HG02642 (cell line): ENCODE measurements around the gene RYK.

Source experiments
- ATAC-seq: cut with Tn5 transposase; IDR thresholded peaks from one replicate; pipeline ENCODE4 v1.9.1; 2021; ENCODE audit warnings: mild to moderate bottlenecking; ENCODE audit not compliant: unreplicated experiment, poor library complexity

RYK gene

GRCh38 chr3:134161898-134162615, 88.6 kb downstream of the RYK start:
- ATAC-seq: no peak

GRCh38 chr3:134155446-134155845, 95.2 kb downstream of the RYK start:
- ATAC-seq: no peak

- no peak for ATAC-seq
These were observed 96.9 kb downstream of the RYK start for GRCh38 chr3:134153761-134154160.

- no peak for ATAC-seq
These were observed 100.2 kb downstream of the RYK start for GRCh38 chr3:134150476-134150875.

GRCh38 chr3:134149286-134149685, 101.4 kb downstream of the RYK start:
- ATAC-seq: no peak

- no peak for ATAC-seq
These were observed 102.1 kb downstream of the RYK start for GRCh38 chr3:134148534-134148933.

GRCh38 chr3:134147411-134147810, 103.2 kb downstream of the RYK start:
- no peak for ATAC-seq

GRCh38 chr3:134146666-134147065, 104.0 kb downstream of the RYK start:
- ATAC-seq: no peak

- ATAC-seq: no peak
These were observed 105.5 kb downstream of the RYK start for GRCh38 chr3:134145183-134145582.

- ATAC-seq: no peak
These were observed 106.0 kb downstream of the RYK start for GRCh38 chr3:134144694-134145093.

GRCh38 chr3:134143828-134144401, 106.7 kb downstream of the RYK start:
- no peak for ATAC-seq

GRCh38 chr3:134136604-134137003, 114.1 kb downstream of the RYK start:
- no peak for ATAC-seq

- ATAC-seq: no peak
These were observed 115.8 kb downstream of the RYK start for GRCh38 chr3:134134698-134135415.

GRCh38 chr3:134134240-134134639, 116.4 kb downstream of the RYK start:
- ATAC-seq: no peak

GRCh38 chr3:134132961-134133360, 117.7 kb downstream of the RYK start:
- ATAC-seq: no peak

- no peak for ATAC-seq
These were observed 124.5 kb downstream of the RYK start for GRCh38 chr3:134126153-134126552.

GRCh38 chr3:134114726-134115125, 135.9 kb downstream of the RYK start:
- ATAC-seq: no peak

- no peak for ATAC-seq
These were observed 139.0 kb downstream of the RYK start for GRCh38 chr3:134111616-134112015.

GRCh38 chr3:134110963-134111362, 139.7 kb downstream of the RYK start:
- ATAC-seq: no peak
